OCI-LY3 (cell line): ENCODE results near the gene BPIFB6.

Experiments
- H2AFZ ChIP-seq: fragments of 200-600, 300-600 bp; shearing (Covaris generic); 2 replicates; pipeline ENCODE4 v1.6.0; 2014; ENCODE audit warnings: antibody characterized with exemption, low read depth, low read length
- H3K27ac ChIP-seq: fragments of 200-600, 300-600 bp; sonication (generic); 2 replicates; pipeline ENCODE4 v1.5.1; 2014; ENCODE audit warnings: mild to moderate bottlenecking, low read length, moderate library complexity, mixed read lengths
- H3K27me3 ChIP-seq: fragments of 200-600, 300-600 bp; sonication (generic); 2 replicates; pipeline ENCODE4 v1.6.1; 2014; ENCODE audit warnings: low read depth, low read length, mixed read lengths
- H3K36me3 ChIP-seq: fragments of 200-600, 300-600 bp; sonication (generic); replicated peaks from 2 replicates; pipeline ENCODE3; 2014; ENCODE audit warnings: low read depth, low read length, mixed read lengths
- H3K4me1 ChIP-seq: fragments of 300-600, 200-600 bp; sonication (generic); 2 replicates; pipeline ENCODE4 v1.6.1; 2014; ENCODE audit warnings: low read length, mixed read lengths
- H3K4me2 ChIP-seq: fragments of 200-600, 300-600 bp; sonication (generic); 2 replicates; pipeline ENCODE4 v1.6.1; 2014; ENCODE audit warnings: low read length, mixed read lengths
- H3K4me3 ChIP-seq: fragments of 300-600, 200-600 bp; sonication (generic); 2 replicates; pipeline ENCODE4 v1.5.1; 2014; ENCODE audit warnings: antibody characterized with exemption, mild to moderate bottlenecking, low read length, moderate library complexity
- H3K79me2 ChIP-seq: fragments of 300-600, 200-600 bp; shearing (Covaris generic); 2 replicates; pipeline ENCODE4 v1.6.1; 2014; ENCODE audit warnings: mild to moderate bottlenecking, low read length, mixed read lengths
- H3K9ac ChIP-seq: fragments of 300-600, 200-600 bp; shearing (Covaris generic); 2 replicates; pipeline ENCODE4 v1.6.0; 2014; ENCODE audit warnings: mild to moderate bottlenecking, low read length, moderate library complexity
- H3K9me3 ChIP-seq: fragments of 200-600, 300-600 bp; shearing (Covaris generic); 2 replicates; pipeline ENCODE4 v1.6.1; 2014; ENCODE audit warnings: low read length, mixed read lengths; ENCODE audit not compliant: insufficient read depth
- H4K20me1 ChIP-seq: fragments of 200-600, 300-600 bp; sonication (generic); 2 replicates; pipeline ENCODE4 v1.6.1; 2016; ENCODE audit warnings: low read length, mixed read lengths; ENCODE audit not compliant: insufficient read depth
- CTCF ChIP-seq: fragments of 200-600, 300-600 bp; sonication (generic); IDR thresholded peaks from 2 replicates; pipeline ENCODE4 v1.5.1; 2014; ENCODE audit warnings: antibody characterized with exemption, low read length, low read depth
- EZH2phosphoT487 ChIP-seq: fragments of 200-600 bp; shearing (Covaris generic); IDR thresholded peaks from 2 replicates; pipeline ENCODE4 v1.6.1; 2018; ENCODE audit warnings: antibody characterized with exemption, mixed run types, low read depth

BPIFB6 gene

GRCh38 chr20:33023439-33024242, 7.8 kb upstream of the BPIFB6 start:
- H3K4me2 ChIP-seq, result no peak overlapping the region
- H3K36me3 ChIP-seq, result no peaks in the 10 kb centered on the region
- H3K79me2 ChIP-seq, result no peaks in the 10 kb centered on the region
- H3K27ac ChIP-seq, result no peak overlapping the region
- TF ChIP-seq CTCF (no peak), EZH2phosphoT487 (no peak)
- no peak overlapping the region for H2AFZ ChIP-seq
- H3K9ac ChIP-seq, result no peak overlapping the region
- H4K20me1 ChIP-seq, result no peaks in the 10 kb centered on the region
- H3K4me3 ChIP-seq, result no peak overlapping the region
- H3K27me3 ChIP-seq, result peaks cover 26% of the 10 kb centered on the region
- H3K4me1 ChIP-seq, result peaks cover 20% of the 10 kb centered on the region
- no peaks in the 10 kb centered on the region for H3K9me3 ChIP-seq

GRCh38 chr20:33024243-33024560, 7.2 kb upstream of the BPIFB6 start:
- H2AFZ ChIP-seq, result no peak overlapping the region
- no peaks in the 10 kb centered on the region for H3K79me2 ChIP-seq
- H3K27ac ChIP-seq, result no peak overlapping the region
- H3K27me3 ChIP-seq, result peaks cover 32% of the 10 kb centered on the region
- no peak overlapping the region for H3K9ac ChIP-seq
- H3K9me3 ChIP-seq, result no peaks in the 10 kb centered on the region
- H3K4me2 ChIP-seq, result no peak overlapping the region
- H3K4me3 ChIP-seq, result no peak overlapping the region
- TF ChIP-seq CTCF, result no peak
- TF ChIP-seq EZH2phosphoT487, result no peak
- no peaks in the 10 kb centered on the region for H4K20me1 ChIP-seq
- H3K4me1 ChIP-seq, result peaks cover 20% of the 10 kb centered on the region
- H3K36me3 ChIP-seq, result no peaks in the 10 kb centered on the region

GRCh38 chr20:33024609-33025317, 6.7 kb upstream of the BPIFB6 start:
- no peak overlapping the region for H3K4me2 ChIP-seq

More at GRCh38 chr20:33024609-33025317, 6.7 kb upstream of the BPIFB6 start:
- Histone ChIP-seq H3K4me1 (peaks cover 20% of the 10 kb centered on the region), H3K9ac (no peak overlapping the region), H3K36me3 (no peaks in the 10 kb centered on the region), H3K9me3 (no peaks in the 10 kb centered on the region), H4K20me1 (no peaks in the 10 kb centered on the region), H3K79me2 (no peaks in the 10 kb centered on the region), H3K27me3 (peaks cover 37% of the 10 kb centered on the region), H2AFZ (no peak overlapping the region), H3K4me3 (no peak overlapping the region), H3K27ac (no peak overlapping the region)
- TF ChIP-seq EZH2phosphoT487 (no peak), CTCF (no peak)
